ENCODE data around the gene DNAJC16. TPM values are rescaled to one million over a fixed set of nuclear protein-coding genes. Genes with fewer than 3 reads are reported as not detected.

The DNAJC16 gene
- total and polyA plus RNA-seq, 2 of the 13 experiments (the other 11 are each of a cell fraction or from before 2014, with no cell fraction given) = 11.4 to 15.4 TPM

GRCh38 chr1:15584489-15585363, 58.1 kb downstream of the DNAJC16 start, which contains the start of gene AGMAT (continued):
- peak; percentile 83; the same call in 1 of the 2 replicates for TF ChIP-seq ZNF790 (CRISPR knock-in tag; IDR thresholded peaks at IDR 0.05; ENCODE audit: borderline replicate concordance)
- TF ChIP-seq ZNF674 (CRISPR knock-in tag; IDR thresholded peaks at IDR 0.05; ENCODE audit: low read depth) = 0 out of 2 replicates have a peak, but pooled peaks have one; percentile 20
- TF ChIP-seq NR2F1 (CRISPR knock-in tag; IDR thresholded peaks at IDR 0.05) = peak; percentile 81 to 93
- no peak for TF ChIP-seq MATR3 (CRISPR knock-in tag; IDR thresholded peaks at IDR 0.05)
- TF ChIP-seq ZBTB7A (CRISPR knock-in tag; IDR thresholded peaks at IDR 0.05) = no peak
- TF ChIP-seq, protein P1, sequence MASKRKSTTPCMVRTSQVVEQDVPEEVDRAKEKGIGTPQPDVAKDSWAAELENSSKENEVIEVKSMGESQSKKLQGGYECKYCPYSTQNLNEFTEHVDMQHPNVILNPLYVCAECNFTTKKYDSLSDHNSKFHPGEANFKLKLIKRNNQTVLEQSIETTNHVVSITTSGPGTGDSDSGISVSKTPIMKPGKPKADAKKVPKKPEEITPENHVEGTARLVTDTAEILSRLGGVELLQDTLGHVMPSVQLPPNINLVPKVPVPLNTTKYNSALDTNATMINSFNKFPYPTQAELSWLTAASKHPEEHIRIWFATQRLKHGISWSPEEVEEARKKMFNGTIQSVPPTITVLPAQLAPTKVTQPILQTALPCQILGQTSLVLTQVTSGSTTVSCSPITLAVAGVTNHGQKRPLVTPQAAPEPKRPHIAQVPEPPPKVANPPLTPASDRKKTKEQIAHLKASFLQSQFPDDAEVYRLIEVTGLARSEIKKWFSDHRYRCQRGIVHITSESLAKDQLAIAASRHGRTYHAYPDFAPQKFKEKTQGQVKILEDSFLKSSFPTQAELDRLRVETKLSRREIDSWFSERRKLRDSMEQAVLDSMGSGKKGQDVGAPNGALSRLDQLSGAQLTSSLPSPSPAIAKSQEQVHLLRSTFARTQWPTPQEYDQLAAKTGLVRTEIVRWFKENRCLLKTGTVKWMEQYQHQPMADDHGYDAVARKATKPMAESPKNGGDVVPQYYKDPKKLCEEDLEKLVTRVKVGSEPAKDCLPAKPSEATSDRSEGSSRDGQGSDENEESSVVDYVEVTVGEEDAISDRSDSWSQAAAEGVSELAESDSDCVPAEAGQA (IDR thresholded peaks at IDR 0.05; ENCODE audit: low read depth) = no peak
- TF ChIP-seq, protein P1 (CRISPR knock-in tag; IDR thresholded peaks at IDR 0.05; ENCODE audit: borderline replicate concordance) = no peak
- no peak for TF ChIP-seq DNMT3B (CRISPR knock-in tag; conservative IDR thresholded peaks at IDR 0.05)
- TF ChIP-seq ZBTB34 (CRISPR knock-in tag; IDR thresholded peaks at IDR 0.05) = peak; percentile 89
- peak; percentile 35 for TF ChIP-seq GABPA (IDR thresholded peaks at IDR 0.05; ENCODE audit: low read depth, low read length)
- TF ChIP-seq GABPA (CRISPR knock-in tag; IDR thresholded peaks at IDR 0.05; ENCODE audit: low read depth) = peak; percentile 52; the same call in 1 of the 2 replicates
- peak; percentile 53; the same call in 1 of the 2 replicates for TF ChIP-seq SMYD3 (CRISPR knock-in tag; IDR thresholded peaks at IDR 0.05)
- TF ChIP-seq ZNF510 (CRISPR knock-in tag; IDR thresholded peaks at IDR 0.05; ENCODE audit: low read depth) = 0 out of 2 replicates have a peak, but pooled peaks have one; percentile 45
- TF ChIP-seq STAG1 (CRISPR knock-in tag; IDR thresholded peaks at IDR 0.05) = peak; percentile 28
- TF ChIP-seq ZSCAN9 (CRISPR knock-in tag; IDR thresholded peaks at IDR 0.05; ENCODE audit: borderline replicate concordance) = peak; percentile 29; the same call in 1 of the 2 replicates
- TF ChIP-seq ISX (CRISPR knock-in tag; conservative IDR thresholded peaks at IDR 0.05) = no peak
- peak; percentile 18; the same call in 1 of the 2 replicates for TF ChIP-seq FOXM1 (CRISPR knock-in tag; IDR thresholded peaks at IDR 0.05)
- TF ChIP-seq ZNF280D (CRISPR knock-in tag; IDR thresholded peaks at IDR 0.05) = no peak
- TF ChIP-seq HMG20A (CRISPR knock-in tag; IDR thresholded peaks at IDR 0.05; ENCODE audit: borderline replicate concordance) = peak; percentile 73; the same call in 1 of the 2 replicates

Data from HepG2 (cell line).